ENCODE data around the gene SNRPA.
"Not testable (repeated sequence)": the region's sequence is repeated elsewhere in the genome, so short reads cannot be mapped to it uniquely, and the experiment has no call there.

The SNRPA gene

DNA sequence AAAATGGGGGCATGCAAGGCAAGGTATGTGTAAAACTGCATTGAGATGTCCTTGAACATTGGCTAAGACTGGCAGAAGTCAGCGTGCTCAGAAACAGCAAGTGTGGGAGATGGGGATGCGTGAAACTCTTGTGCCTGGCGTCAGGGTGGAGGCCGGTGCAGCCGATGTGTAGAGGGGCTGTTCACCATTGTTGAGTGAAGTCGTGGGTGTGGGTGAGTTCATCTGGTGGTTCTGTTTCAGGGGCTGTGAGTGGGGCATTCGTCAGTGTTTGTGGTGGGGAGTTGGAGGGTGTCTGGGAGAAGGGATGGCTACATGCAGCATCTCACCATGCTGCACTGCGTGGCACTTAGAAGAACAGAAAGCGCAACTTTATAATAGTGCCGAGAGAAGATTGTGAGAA, 13.0 kb downstream of the SNRPA start:
- in situ Hi-C loops (cut with MboI; ENCODE audit: low pct_unique_long_range_greater_than_20kb, low sequenced_read_pairs, unreplicated experiment): no loop called here
- TF ChIP-seq, protein P1, sequence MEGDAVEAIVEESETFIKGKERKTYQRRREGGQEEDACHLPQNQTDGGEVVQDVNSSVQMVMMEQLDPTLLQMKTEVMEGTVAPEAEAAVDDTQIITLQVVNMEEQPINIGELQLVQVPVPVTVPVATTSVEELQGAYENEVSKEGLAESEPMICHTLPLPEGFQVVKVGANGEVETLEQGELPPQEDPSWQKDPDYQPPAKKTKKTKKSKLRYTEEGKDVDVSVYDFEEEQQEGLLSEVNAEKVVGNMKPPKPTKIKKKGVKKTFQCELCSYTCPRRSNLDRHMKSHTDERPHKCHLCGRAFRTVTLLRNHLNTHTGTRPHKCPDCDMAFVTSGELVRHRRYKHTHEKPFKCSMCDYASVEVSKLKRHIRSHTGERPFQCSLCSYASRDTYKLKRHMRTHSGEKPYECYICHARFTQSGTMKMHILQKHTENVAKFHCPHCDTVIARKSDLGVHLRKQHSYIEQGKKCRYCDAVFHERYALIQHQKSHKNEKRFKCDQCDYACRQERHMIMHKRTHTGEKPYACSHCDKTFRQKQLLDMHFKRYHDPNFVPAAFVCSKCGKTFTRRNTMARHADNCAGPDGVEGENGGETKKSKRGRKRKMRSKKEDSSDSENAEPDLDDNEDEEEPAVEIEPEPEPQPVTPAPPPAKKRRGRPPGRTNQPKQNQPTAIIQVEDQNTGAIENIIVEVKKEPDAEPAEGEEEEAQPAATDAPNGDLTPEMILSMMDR (IDR thresholded peaks at IDR 0.05; ENCODE audit: extremely low read depth, insufficient read depth, missing control alignments): no peak
- no peak for DNase-seq (ENCODE audit: low spot score)

DNA sequence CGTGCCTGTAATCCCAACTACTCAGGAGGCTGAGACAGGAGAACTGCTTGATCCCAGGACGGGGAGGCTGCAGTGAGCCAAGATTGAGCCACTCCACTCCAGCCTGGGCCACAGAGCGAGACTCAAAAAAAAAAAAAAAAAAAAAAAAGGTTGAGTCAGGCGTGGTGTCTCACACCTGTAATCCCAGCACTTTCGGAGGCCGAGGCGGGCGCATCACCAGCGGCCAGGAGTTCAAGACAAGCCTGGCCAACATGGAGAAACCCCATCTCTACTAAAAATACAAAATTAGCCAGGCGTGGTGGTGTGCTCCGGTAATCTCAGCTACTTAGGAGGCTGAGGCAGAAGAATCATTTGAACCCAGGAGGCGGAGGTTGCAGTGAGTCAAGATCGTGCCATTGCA, 15.4 kb downstream of the SNRPA start:
- in situ Hi-C loops (cut with MboI; ENCODE audit: low pct_unique_long_range_greater_than_20kb, low sequenced_read_pairs, unreplicated experiment); DNase-seq (ENCODE audit: low spot score): not testable (repeated sequence)

DNA sequence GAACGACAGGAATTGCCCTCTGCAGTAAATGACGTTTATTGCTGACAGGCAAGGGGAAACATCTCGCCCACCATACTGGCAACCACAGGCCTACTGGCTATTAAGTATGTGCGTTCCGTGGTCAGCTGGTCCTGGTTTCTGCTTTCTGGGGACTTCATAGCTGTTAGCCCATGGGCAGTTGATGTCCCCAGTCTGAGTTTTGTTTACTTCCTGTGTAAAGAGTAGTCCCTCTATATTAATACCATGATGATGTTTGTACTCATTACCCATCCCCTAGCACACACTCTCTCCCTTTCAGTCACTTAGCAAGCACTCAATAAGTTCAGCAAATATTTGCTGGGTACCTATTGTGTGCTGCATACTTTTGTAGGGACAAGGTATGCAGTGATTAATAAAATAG, 17.9 kb downstream of the SNRPA start:
- DNase-seq (ENCODE audit: low spot score): no peak
- in situ Hi-C loops (cut with MboI; ENCODE audit: low pct_unique_long_range_greater_than_20kb, low sequenced_read_pairs, unreplicated experiment): no loop called here
- TF ChIP-seq, protein P1 (IDR thresholded peaks at IDR 0.05; ENCODE audit: extremely low read depth, insufficient read depth, missing control alignments): no peak

DNA sequence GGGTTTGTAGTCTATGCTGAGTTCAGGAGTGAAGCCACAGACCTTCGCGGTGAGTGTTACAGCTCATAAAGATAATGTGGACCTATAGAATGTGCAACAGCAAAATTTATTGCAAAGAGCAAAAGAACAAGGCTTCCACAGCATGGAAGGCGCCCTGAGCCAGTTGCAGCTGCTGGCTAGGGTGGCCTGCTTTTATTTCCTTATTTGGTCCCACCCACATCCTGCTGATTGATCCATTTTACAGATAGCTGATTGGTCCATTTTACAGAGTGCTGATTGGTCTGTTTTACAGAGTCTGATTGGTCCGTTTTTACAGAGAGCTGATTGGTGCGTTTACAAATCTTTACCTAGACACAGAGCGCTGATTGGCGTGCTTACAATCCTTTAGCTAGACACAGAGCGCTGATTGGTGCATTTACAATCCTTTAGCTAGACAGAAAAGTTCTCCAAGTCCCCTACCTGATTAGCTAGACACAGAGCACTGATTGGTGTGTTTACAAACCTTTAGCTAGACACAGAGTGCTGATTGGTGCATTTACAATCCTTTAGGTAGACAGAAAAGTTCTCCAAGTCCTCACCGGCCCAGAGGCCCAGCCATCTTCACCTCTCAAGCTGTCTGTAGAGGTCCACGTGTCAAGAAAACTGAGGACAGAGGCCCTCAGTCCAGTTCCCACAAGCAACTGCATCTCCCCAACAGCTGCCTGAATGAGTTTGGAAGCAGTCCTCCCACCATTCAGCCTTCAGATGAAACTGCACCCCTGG, 20.3 kb downstream of the SNRPA start:
- in situ Hi-C loops (cut with MboI; ENCODE audit: low pct_unique_long_range_greater_than_20kb, low sequenced_read_pairs, unreplicated experiment); DNase-seq (ENCODE audit: low spot score): not testable (repeated sequence)

DNA sequence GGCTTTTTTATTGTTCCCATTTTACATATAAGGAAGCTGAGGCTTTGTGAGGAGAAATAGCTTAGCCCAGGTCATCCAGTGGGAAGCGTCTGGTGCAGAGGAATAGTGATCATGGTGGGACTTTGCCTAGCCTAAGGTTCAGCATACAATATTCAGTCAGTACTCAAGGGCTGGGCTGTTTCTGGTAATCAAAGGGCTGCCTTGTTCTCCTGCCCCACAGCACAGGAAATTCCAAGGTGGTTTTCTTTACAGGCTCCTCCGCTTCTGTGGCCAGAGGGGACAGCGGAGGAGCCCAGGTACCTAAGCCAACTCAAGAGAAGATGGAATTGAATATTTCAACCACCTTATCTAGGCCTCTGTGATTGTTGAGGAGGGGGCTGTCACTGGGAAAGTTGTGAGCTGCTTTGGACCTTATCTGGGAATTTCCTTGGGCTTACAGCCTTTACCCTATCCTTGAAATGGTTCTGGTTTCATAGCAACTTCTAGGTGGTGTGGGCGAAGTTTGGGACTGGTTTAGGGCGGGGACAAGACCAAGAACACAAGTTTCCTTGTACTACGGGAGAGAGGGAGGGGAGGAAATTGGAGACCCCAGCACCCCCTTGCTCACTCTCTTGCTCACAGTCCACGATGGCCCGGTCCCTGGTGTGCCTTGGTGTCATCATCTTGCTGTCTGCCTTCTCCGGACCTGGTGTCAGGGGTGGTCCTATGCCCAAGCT, 24.1 kb downstream of the SNRPA start, which contains the start of gene MIA:
Gene MIA (plus strand): TSS at position 606 of the 716 bp plus-strand sequence. CDS start 22 bp downstream, at position 628.
- in situ Hi-C loops (cut with MboI; ENCODE audit: low pct_unique_long_range_greater_than_20kb, low sequenced_read_pairs, unreplicated experiment): no loop called here
- TF ChIP-seq, protein P1 (IDR thresholded peaks at IDR 0.05; ENCODE audit: extremely low read depth, insufficient read depth, missing control alignments): no peak
- no peak for DNase-seq (ENCODE audit: low spot score)

DNA sequence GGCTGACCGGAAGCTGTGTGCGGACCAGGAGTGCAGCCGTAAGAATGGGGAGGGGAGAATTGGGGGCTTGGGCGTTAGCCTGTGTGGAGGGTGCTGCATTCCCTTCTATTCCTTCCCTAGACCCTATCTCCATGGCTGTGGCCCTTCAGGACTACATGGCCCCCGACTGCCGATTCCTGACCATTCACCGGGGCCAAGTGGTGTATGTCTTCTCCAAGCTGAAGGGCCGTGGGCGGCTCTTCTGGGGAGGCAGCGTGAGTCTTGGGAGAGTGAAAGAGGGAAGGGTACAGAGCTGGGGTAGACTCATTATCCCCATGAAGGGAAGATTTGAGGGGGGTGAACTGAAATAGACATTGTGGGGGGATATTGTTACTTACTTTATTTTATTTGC, 24.6 kb downstream of the SNRPA start:
- in situ Hi-C loops (cut with MboI; ENCODE audit: low pct_unique_long_range_greater_than_20kb, low sequenced_read_pairs, unreplicated experiment): no loop called here
- DNase-seq (ENCODE audit: low spot score): no peak
- TF ChIP-seq, protein P1 (IDR thresholded peaks at IDR 0.05; ENCODE audit: extremely low read depth, insufficient read depth, missing control alignments): no peak

DNA sequence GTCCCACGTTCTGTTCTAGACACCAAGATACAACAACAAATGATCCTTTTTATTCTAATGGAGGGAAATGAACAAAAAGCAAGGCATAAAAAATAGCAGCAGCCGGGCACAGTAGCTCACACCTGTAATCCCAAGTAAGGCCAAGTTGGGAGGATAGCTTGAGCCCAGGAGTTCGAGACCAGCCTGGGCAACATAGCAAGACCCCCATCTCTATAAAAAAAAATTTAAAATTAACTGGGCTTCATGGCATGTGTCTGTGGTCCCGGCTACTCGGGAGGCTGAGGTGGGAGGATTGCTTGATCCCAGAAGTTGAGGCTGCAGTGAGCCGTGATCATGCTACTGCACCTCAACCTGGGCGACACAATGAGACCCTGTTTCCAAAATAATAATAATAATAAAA, 25.4 kb downstream of the SNRPA start:
- no peak for DNase-seq (ENCODE audit: low spot score)
- in situ Hi-C loops (cut with MboI; ENCODE audit: low pct_unique_long_range_greater_than_20kb, low sequenced_read_pairs, unreplicated experiment): no loop called here
- TF ChIP-seq, protein P1 (IDR thresholded peaks at IDR 0.05; ENCODE audit: extremely low read depth, insufficient read depth, missing control alignments): no peak
